ENCODE data around the gene NEGR1. TPM values are rescaled to one million over a fixed set of nuclear protein-coding genes. Genes with fewer than 3 reads are reported as not detected.

The NEGR1 gene
- total and polyA plus RNA-seq, 9 of the 15 experiments (the other 6 are each of a cell fraction or from before 2014, with no cell fraction given), result not detected

DNA sequence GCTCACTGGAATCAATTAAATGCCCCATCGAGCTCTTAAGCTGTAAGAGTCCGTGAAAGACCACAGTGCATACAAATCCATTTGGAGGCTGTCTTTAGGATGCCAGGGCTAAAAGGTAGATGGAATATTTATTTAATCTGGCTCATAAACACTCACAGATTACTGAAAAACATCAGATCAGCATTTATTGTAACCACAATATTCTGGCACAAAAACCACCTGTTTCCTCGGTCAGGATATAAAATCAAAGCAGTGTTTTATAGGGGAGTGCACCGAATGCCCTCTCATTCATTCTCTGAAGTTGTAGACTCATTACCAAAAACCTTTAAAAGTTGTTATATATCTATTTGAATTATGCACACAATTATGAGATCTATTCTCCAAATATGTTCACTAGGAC, 500.9 kb downstream of the NEGR1 start:
- H3K4me2 ChIP-seq (ENCODE audit: insufficient read depth, low read length), result no peak overlapping the region
- TF ChIP-seq E2F8 (IDR thresholded peaks at IDR 0.05; ENCODE audit: low read depth, partially characterized antibody), result no peak
- no peak for TF ChIP-seq CCNT2 (IDR thresholded peaks at IDR 0.05; ENCODE audit: borderline replicate concordance, extremely low read depth, insufficient read length, low read depth, low read length)
- TF ChIP-seq ZNF316 (IDR thresholded peaks at IDR 0.05), result peak; percentile 11; the same call in 1 of the 2 replicates
- TF ChIP-seq CHCHD3 (CRISPR knock-in tag; IDR thresholded peaks at IDR 0.05), result no peak
- TF ChIP-seq MBD2 (IDR thresholded peaks at IDR 0.05; ENCODE audit: borderline replicate concordance, low read depth), result no peak
- TF ChIP-seq ZNF212 (CRISPR knock-in tag; IDR thresholded peaks at IDR 0.05), result no peak
- TF ChIP-seq MAFK (IDR thresholded peaks at IDR 0.05; ENCODE audit: low read length), result no peak
- no peak for ATAC-seq
- H3K4me3 ChIP-seq, result no peak overlapping the region
- FAIRE-seq, result no peak
- WGBS (ENCODE audit: insufficient coverage, low coverage, missing lambda C conversion rate), result 2% methylated on average over 4 of the region's 4 CpGs
- H3K9ac ChIP-seq (ENCODE audit: insufficient read depth in 1 of 2, low read depth in 2 of 2, low read length in 2 of 2), result no peak overlapping the region
- no peaks in the 10 kb centered on the region for H3K79me2 ChIP-seq (ENCODE audit: control insufficient read depth, insufficient read depth, low read length)
- POLR2A ChIA-PET, result no interaction called here
- in situ Hi-C loops (cut with MboI), result no loop called here
- H3K36me3 ChIP-seq (ENCODE audit: control insufficient read depth, insufficient read depth, low read length), result no peaks in the 10 kb centered on the region
- H3K27me3 ChIP-seq (ENCODE audit: control insufficient read depth in 2 of 2, insufficient read depth in 2 of 2, low read length in 2 of 2), result no peaks in the 10 kb centered on the region
- H3K9me3 ChIP-seq (replicated peaks; ENCODE audit: control insufficient read depth, insufficient read depth, low read depth, low read length), result no peaks in the 10 kb centered on the region
- no peaks in the 10 kb centered on the region for H3K9me1 ChIP-seq (ENCODE audit: control insufficient read depth, insufficient read depth, low read length)
- no peaks in the 10 kb centered on the region for H4K20me1 ChIP-seq (replicated peaks; ENCODE audit: control insufficient read depth, insufficient read depth, low read length)
- no TSS peak for BruUV-seq (replicated peaks)
- H3K27ac ChIP-seq (ENCODE audit: extremely low read depth, low read depth, low read length), result no peak overlapping the region
- intact Hi-C loops (cut with micrococcal nuclease), result no loop called here
- CTCF ChIA-PET (ENCODE audit: low intra/inter-chr PET ratio), result no interaction called here
- no peak overlapping the region for H2AFZ ChIP-seq (ENCODE audit: low read depth, low read length)
- H3K4me1 ChIP-seq (replicated peaks in 1 of 2; ENCODE audit: control insufficient read depth in 2 of 2, insufficient read depth in 2 of 2, low read length in 2 of 2), result no peaks in the 10 kb centered on the region
- DNase-seq (ENCODE audit: extremely low read depth in 1 of 4, low spot score in 3 of 4), result no peak
